WTC11 (cell line): ENCODE data around the gene AMD1.

ENCODE experiments used
- GTF2I ChIP-seq: fragments of 250-450 bp; sonication (Bioruptor Pico); conservative IDR thresholded peaks from 2 replicates; pipeline ENCODE4 v1.4.0; 2021; ENCODE audit warnings: mild to moderate bottlenecking
- MAX ChIP-seq: sonication (generic); formaldehyde crosslinking; IDR thresholded peaks from 2 replicates; pipeline ENCODE4 v1.8.0; 2022; ENCODE audit warnings: mild to moderate bottlenecking, missing genetic modification reagents
- NFE2L1 ChIP-seq: sonication (generic); formaldehyde crosslinking; IDR thresholded peaks from 2 replicates; pipeline ENCODE4 v1.8.1; 2023; ENCODE audit warnings: missing genetic modification reagents
- OVOL2 ChIP-seq: fragments of 250-450 bp; sonication (Bioruptor Pico); IDR thresholded peaks from 2 replicates; pipeline ENCODE4 v1.9.0; 2021; ENCODE audit warnings: mild to moderate bottlenecking, borderline replicate concordance
- TEAD4 ChIP-seq: sonication (generic); formaldehyde crosslinking; IDR thresholded peaks from 2 replicates; pipeline ENCODE4 v1.8.0; 2022; ENCODE audit warnings: mild to moderate bottlenecking, missing genetic modification reagents
- ZBTB21 ChIP-seq: sonication (generic); formaldehyde crosslinking; IDR thresholded peaks from 2 replicates; pipeline ENCODE4 v1.8.1; 2023; ENCODE audit warnings: mild to moderate bottlenecking, missing genetic modification reagents, borderline replicate concordance
- TF ChIP-seq, protein P1 (sequence below): fragments of 200-600 bp; IDR thresholded peaks from 2 replicates; pipeline ENCODE4 v1.8.0; 2022; ENCODE audit warnings: antibody characterized with exemption
- TF ChIP-seq, protein P2 (sequence below): sonication (generic); formaldehyde crosslinking; IDR thresholded peaks from 2 replicates; pipeline ENCODE4 v1.8.0; 2022; ENCODE audit warnings: mild to moderate bottlenecking, missing genetic modification reagents
- TF ChIP-seq, protein P3 (sequence below): sonication (generic); formaldehyde crosslinking; IDR thresholded peaks from 2 replicates; pipeline ENCODE4 v1.8.0; 2023; ENCODE audit warnings: missing genetic modification reagents, mild to moderate bottlenecking, borderline replicate concordance
- TF ChIP-seq, protein P4 (sequence below): sonication (generic); formaldehyde crosslinking; IDR thresholded peaks from 2 replicates; pipeline ENCODE4 v1.8.1; 2022; ENCODE audit warnings: mild to moderate bottlenecking, missing genetic modification reagents, moderate library complexity, borderline replicate concordance
- TF ChIP-seq, protein P5 (sequence below): sonication (generic); formaldehyde crosslinking; IDR thresholded peaks from 2 replicates; pipeline ENCODE4 v1.8.0; 2022; ENCODE audit warnings: mild to moderate bottlenecking, missing genetic modification reagents

GRCh38 chr6:110859335-110859792 is 15.2 kb upstream of the AMD1 start:
- TF ChIP-seq, protein P1, sequence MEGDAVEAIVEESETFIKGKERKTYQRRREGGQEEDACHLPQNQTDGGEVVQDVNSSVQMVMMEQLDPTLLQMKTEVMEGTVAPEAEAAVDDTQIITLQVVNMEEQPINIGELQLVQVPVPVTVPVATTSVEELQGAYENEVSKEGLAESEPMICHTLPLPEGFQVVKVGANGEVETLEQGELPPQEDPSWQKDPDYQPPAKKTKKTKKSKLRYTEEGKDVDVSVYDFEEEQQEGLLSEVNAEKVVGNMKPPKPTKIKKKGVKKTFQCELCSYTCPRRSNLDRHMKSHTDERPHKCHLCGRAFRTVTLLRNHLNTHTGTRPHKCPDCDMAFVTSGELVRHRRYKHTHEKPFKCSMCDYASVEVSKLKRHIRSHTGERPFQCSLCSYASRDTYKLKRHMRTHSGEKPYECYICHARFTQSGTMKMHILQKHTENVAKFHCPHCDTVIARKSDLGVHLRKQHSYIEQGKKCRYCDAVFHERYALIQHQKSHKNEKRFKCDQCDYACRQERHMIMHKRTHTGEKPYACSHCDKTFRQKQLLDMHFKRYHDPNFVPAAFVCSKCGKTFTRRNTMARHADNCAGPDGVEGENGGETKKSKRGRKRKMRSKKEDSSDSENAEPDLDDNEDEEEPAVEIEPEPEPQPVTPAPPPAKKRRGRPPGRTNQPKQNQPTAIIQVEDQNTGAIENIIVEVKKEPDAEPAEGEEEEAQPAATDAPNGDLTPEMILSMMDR: no peak
- TF ChIP-seq, protein P2, sequence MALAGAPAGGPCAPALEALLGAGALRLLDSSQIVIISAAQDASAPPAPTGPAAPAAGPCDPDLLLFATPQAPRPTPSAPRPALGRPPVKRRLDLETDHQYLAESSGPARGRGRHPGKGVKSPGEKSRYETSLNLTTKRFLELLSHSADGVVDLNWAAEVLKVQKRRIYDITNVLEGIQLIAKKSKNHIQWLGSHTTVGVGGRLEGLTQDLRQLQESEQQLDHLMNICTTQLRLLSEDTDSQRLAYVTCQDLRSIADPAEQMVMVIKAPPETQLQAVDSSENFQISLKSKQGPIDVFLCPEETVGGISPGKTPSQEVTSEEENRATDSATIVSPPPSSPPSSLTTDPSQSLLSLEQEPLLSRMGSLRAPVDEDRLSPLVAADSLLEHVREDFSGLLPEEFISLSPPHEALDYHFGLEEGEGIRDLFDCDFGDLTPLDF (CRISPR knock-in tag): no peak
- TF ChIP-seq GTF2I (CRISPR knock-in tag): no peak
- no peak for TF ChIP-seq ZBTB21 (CRISPR knock-in tag)
- TF ChIP-seq MAX (CRISPR knock-in tag): no peak
- TF ChIP-seq, protein P3, sequence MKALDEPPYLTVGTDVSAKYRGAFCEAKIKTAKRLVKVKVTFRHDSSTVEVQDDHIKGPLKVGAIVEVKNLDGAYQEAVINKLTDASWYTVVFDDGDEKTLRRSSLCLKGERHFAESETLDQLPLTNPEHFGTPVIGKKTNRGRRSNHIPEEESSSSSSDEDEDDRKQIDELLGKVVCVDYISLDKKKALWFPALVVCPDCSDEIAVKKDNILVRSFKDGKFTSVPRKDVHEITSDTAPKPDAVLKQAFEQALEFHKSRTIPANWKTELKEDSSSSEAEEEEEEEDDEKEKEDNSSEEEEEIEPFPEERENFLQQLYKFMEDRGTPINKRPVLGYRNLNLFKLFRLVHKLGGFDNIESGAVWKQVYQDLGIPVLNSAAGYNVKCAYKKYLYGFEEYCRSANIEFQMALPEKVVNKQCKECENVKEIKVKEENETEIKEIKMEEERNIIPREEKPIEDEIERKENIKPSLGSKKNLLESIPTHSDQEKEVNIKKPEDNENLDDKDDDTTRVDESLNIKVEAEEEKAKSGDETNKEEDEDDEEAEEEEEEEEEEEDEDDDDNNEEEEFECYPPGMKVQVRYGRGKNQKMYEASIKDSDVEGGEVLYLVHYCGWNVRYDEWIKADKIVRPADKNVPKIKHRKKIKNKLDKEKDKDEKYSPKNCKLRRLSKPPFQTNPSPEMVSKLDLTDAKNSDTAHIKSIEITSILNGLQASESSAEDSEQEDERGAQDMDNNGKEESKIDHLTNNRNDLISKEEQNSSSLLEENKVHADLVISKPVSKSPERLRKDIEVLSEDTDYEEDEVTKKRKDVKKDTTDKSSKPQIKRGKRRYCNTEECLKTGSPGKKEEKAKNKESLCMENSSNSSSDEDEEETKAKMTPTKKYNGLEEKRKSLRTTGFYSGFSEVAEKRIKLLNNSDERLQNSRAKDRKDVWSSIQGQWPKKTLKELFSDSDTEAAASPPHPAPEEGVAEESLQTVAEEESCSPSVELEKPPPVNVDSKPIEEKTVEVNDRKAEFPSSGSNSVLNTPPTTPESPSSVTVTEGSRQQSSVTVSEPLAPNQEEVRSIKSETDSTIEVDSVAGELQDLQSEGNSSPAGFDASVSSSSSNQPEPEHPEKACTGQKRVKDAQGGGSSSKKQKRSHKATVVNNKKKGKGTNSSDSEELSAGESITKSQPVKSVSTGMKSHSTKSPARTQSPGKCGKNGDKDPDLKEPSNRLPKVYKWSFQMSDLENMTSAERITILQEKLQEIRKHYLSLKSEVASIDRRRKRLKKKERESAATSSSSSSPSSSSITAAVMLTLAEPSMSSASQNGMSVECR: no peak
- no peak for TF ChIP-seq OVOL2 (CRISPR knock-in tag)
- TF ChIP-seq NFE2L1 (CRISPR knock-in tag): no peak
- TF ChIP-seq, protein P4, sequence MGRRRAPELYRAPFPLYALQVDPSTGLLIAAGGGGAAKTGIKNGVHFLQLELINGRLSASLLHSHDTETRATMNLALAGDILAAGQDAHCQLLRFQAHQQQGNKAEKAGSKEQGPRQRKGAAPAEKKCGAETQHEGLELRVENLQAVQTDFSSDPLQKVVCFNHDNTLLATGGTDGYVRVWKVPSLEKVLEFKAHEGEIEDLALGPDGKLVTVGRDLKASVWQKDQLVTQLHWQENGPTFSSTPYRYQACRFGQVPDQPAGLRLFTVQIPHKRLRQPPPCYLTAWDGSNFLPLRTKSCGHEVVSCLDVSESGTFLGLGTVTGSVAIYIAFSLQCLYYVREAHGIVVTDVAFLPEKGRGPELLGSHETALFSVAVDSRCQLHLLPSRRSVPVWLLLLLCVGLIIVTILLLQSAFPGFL (CRISPR knock-in tag): no peak
- TF ChIP-seq, protein P5, sequence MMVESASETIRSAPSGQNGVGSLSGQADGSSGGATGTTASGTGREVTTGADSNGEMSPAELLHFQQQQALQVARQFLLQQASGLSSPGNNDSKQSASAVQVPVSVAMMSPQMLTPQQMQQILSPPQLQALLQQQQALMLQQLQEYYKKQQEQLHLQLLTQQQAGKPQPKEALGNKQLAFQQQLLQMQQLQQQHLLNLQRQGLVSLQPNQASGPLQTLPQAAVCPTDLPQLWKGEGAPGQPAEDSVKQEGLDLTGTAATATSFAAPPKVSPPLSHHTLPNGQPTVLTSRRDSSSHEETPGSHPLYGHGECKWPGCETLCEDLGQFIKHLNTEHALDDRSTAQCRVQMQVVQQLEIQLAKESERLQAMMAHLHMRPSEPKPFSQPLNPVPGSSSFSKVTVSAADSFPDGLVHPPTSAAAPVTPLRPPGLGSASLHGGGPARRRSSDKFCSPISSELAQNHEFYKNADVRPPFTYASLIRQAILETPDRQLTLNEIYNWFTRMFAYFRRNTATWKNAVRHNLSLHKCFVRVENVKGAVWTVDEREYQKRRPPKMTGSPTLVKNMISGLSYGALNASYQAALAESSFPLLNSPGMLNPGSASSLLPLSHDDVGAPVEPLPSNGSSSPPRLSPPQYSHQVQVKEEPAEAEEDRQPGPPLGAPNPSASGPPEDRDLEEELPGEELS (CRISPR knock-in tag): no peak
- TF ChIP-seq TEAD4: no peak
